HepG2 (cell line): Measurements from ENCODE around the gene NUDT13. TPM values are rescaled to one million over a fixed set of nuclear protein-coding genes. Genes with fewer than 3 reads are reported as not detected.
A peak's percentile ranks its signal among the peaks of the same experiment; 100 is the strongest.

Experiments used
- ATF7-NPFF ChIP-seq: sonication (generic); formaldehyde crosslinking; IDR thresholded peaks from 2 replicates; pipeline ENCODE4 v1.8.1; 2023; ENCODE audit warnings: mild to moderate bottlenecking, low read depth, missing genetic modification reagents, moderate library complexity
- NFE2 ChIP-seq: sonication (generic); formaldehyde crosslinking; IDR thresholded peaks from 2 replicates; pipeline ENCODE4 v1.4.0; 2020; ENCODE audit warnings: missing genetic modification reagents
- PRPF4 ChIP-seq: fragments of 200-400 bp; formaldehyde crosslinking; IDR thresholded peaks from 2 replicates; pipeline ENCODE4 v1.6.1; 2016; ENCODE audit warnings: low read length, low read depth; ENCODE audit not compliant: poor library complexity, severe bottlenecking
- RERE ChIP-seq: IDR thresholded peaks from 2 replicates; pipeline ENCODE4 v1.6.1; 2016; ENCODE audit warnings: low read depth, missing genetic modification reagents, missing compliant biosample characterization
- ZFP36 ChIP-seq: fragments of 150-350 bp; IDR thresholded peaks from 2 replicates; pipeline ENCODE4 v1.6.1; 2018; ENCODE audit warnings: borderline replicate concordance, low read length, low read depth; ENCODE audit not compliant: partially characterized antibody
- ZFY ChIP-seq: sonication (generic); formaldehyde crosslinking; IDR thresholded peaks from 2 replicates; pipeline ENCODE4 v1.4.0; 2020; ENCODE audit warnings: missing genetic modification reagents
- ZNF276 ChIP-seq: sonication (generic); formaldehyde crosslinking; IDR thresholded peaks from 2 replicates; pipeline ENCODE4 v1.4.0; 2020; ENCODE audit warnings: mild to moderate bottlenecking, low read depth, missing genetic modification reagents
- ZNF329 ChIP-seq: sonication (generic); formaldehyde crosslinking; IDR thresholded peaks from 2 replicates; pipeline ENCODE4 v1.9.0; 2021; ENCODE audit warnings: low read depth, mild to moderate bottlenecking, missing genetic modification reagents
- ZNF383 ChIP-seq: sonication (generic); formaldehyde crosslinking; IDR thresholded peaks from 2 replicates; pipeline ENCODE4 v1.4.0; 2020; ENCODE audit warnings: missing genetic modification reagents, mild to moderate bottlenecking, borderline replicate concordance
- ZNF614 ChIP-seq: IDR thresholded peaks from 2 replicates; pipeline ENCODE4 v1.6.1; 2018; ENCODE audit warnings: missing biosample characterization, missing genetic modification reagents, inconsistent platforms, borderline replicate concordance
- ZNF749 ChIP-seq: sonication (generic); formaldehyde crosslinking; IDR thresholded peaks from 2 replicates; pipeline ENCODE4 v1.8.0; 2022; ENCODE audit warnings: mild to moderate bottlenecking, missing genetic modification reagents, moderate library complexity, borderline replicate concordance
- ZNF75D ChIP-seq: sonication (generic); formaldehyde crosslinking; IDR thresholded peaks from 2 replicates; pipeline ENCODE4 v1.8.1; 2023; ENCODE audit warnings: missing genetic modification reagents, mild to moderate bottlenecking, borderline replicate concordance
- ZNF777 ChIP-seq: sonication (generic); formaldehyde crosslinking; IDR thresholded peaks from 2 replicates; pipeline ENCODE4 v1.4.0; 2020; ENCODE audit warnings: missing genetic modification reagents
- polyA plus RNA-seq, 8 experiments: library from polyadenylated mRNA; depleted of rRNA in 3 of 8; stranded (reverse) in 7 of 8; unstranded in 1 of 8; fragments of >200 nt; fragmentation: Illumina TruSeq in 4 of 8; extraction: Trizol in 4 of 8; gene quantifications; 2 replicates each; pipeline versions ENCODE4 v1.2.1 to v1.2.3, GENCODE V29; 2011 to 2016; ENCODE audit warnings: low read depth in 4 of 8, missing spikeins in 1 of 8, mixed read lengths in 1 of 8; ENCODE audit not compliant: insufficient read depth in 1 of 8
- total RNA-seq, 5 experiments: library from RNA; depleted of rRNA; stranded (reverse); fragments of >200 nt; fragmentation: Illumina TruSeq; extraction: Trizol; gene quantifications; 2 replicates each; pipeline ENCODE4 v1.2.3, GENCODE V29; 2016; ENCODE audit warnings: low read depth in 1 of 5
- TF ChIP-seq, protein P1 (sequence below): sonication (generic); formaldehyde crosslinking; IDR thresholded peaks from 2 replicates; pipeline ENCODE4 v1.4.0; 2020; ENCODE audit warnings: missing genetic modification reagents, borderline replicate concordance
- TF ChIP-seq, protein P2 (sequence below): sonication (generic); formaldehyde crosslinking; IDR thresholded peaks from 2 replicates; pipeline ENCODE4 v1.4.0; 2020; ENCODE audit warnings: missing genetic modification reagents, borderline replicate concordance

Gene NUDT13
- total and polyA plus RNA-seq, 2 of the 13 experiments (the other 11 are each of a cell fraction or from before 2014, with no cell fraction given), result 4.2 to 6.5 TPM

GRCh38 chr10:73096449-73097304 is 13.6 kb upstream of the NUDT13 start, which contains the start of gene P4HA1 (continued):
- TF ChIP-seq ZNF329 (CRISPR knock-in tag), result no peak
- no peak for TF ChIP-seq PRPF4
- TF ChIP-seq ZNF75D (CRISPR knock-in tag), result no peak
- TF ChIP-seq RERE (CRISPR knock-in tag), result 0 out of 2 replicates have a peak, but pooled peaks have one; percentile 15
- TF ChIP-seq, protein P1, sequence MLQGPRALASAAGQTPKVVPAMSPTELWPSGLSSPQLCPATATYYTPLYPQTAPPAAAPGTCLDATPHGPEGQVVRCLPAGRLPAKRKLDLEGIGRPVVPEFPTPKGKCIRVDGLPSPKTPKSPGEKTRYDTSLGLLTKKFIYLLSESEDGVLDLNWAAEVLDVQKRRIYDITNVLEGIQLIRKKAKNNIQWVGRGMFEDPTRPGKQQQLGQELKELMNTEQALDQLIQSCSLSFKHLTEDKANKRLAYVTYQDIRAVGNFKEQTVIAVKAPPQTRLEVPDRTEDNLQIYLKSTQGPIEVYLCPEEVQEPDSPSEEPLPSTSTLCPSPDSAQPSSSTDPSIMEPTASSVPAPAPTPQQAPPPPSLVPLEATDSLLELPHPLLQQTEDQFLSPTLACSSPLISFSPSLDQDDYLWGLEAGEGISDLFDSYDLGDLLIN (CRISPR knock-in tag), result 0 out of 2 replicates have a peak, but pooled peaks have one; percentile 6
- TF ChIP-seq ATF7-NPFF (CRISPR knock-in tag), result peak; percentile 91
- no peak for TF ChIP-seq ZFP36
- TF ChIP-seq, protein P2, sequence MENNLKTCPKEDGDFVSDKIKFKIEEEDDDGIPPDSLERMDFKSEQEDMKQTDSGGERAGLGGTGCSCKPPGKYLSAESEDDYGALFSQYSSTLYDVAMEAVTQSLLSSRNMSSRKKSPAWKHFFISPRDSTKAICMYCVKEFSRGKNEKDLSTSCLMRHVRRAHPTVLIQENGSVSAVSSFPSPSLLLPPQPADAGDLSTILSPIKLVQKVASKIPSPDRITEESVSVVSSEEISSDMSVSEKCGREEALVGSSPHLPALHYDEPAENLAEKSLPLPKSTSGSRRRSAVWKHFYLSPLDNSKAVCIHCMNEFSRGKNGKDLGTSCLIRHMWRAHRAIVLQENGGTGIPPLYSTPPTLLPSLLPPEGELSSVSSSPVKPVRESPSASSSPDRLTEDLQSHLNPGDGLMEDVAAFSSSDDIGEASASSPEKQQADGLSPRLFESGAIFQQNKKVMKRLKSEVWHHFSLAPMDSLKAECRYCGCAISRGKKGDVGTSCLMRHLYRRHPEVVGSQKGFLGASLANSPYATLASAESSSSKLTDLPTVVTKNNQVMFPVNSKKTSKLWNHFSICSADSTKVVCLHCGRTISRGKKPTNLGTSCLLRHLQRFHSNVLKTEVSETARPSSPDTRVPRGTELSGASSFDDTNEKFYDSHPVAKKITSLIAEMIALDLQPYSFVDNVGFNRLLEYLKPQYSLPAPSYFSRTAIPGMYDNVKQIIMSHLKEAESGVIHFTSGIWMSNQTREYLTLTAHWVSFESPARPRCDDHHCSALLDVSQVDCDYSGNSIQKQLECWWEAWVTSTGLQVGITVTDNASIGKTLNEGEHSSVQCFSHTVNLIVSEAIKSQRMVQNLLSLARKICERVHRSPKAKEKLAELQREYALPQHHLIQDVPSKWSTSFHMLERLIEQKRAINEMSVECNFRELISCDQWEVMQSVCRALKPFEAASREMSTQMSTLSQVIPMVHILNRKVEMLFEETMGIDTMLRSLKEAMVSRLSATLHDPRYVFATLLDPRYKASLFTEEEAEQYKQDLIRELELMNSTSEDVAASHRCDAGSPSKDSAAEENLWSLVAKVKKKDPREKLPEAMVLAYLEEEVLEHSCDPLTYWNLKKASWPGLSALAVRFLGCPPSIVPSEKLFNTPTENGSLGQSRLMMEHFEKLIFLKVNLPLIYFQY (CRISPR knock-in tag), result peak; percentile 51; the same call in 1 of the 2 replicates
- TF ChIP-seq ZNF383, result no peak
- peak; percentile 95 for TF ChIP-seq ZFY (CRISPR knock-in tag)
- TF ChIP-seq ZNF614, result peak; percentile 76; the same call in 1 of the 2 replicates
- no peak for TF ChIP-seq NFE2 (CRISPR knock-in tag)
- peak; percentile 82; the same call in 1 of the 2 replicates for TF ChIP-seq ZNF276 (CRISPR knock-in tag)
- peak; percentile 54; the same call in 1 of the 2 replicates for TF ChIP-seq ZNF777 (CRISPR knock-in tag)
- peak; percentile 77; the same call in 1 of the 2 replicates for TF ChIP-seq ZNF749
